Measurements from ENCODE around the gene RAB1B.
"Not testable (repeated sequence)": the region's sequence is repeated elsewhere in the genome, so short reads cannot be mapped to it uniquely, and the experiment has no call there.

Gene RAB1B

GRCh38 chr11:66294626-66295620 lies 26.5 kb downstream of the RAB1B start:
- DNase-seq (ENCODE audit: low read depth in 1 of 2, low spot score in 1 of 2) = no peak

GRCh38 chr11:66297610-66298009 lies 29.2 kb downstream of the RAB1B start:
- no peak for DNase-seq (ENCODE audit: low read depth in 1 of 2, low spot score in 1 of 2)

GRCh38 chr11:66299186-66299585 lies 30.7 kb downstream of the RAB1B start:
- DNase-seq (ENCODE audit: low read depth in 1 of 2, low spot score in 1 of 2) = no peak

GRCh38 chr11:66302656-66303055 lies 34.2 kb downstream of the RAB1B start:
- no peak for DNase-seq (ENCODE audit: low read depth in 1 of 2, low spot score in 1 of 2)

- no peak for DNase-seq (ENCODE audit: low read depth in 1 of 2, low spot score in 1 of 2)
Measured at GRCh38 chr11:66309475-66309874, 41.0 kb downstream of the RAB1B start.

GRCh38 chr11:66310324-66310723 lies 41.9 kb downstream of the RAB1B start:
- no peak for DNase-seq (ENCODE audit: low read depth in 1 of 2, low spot score in 1 of 2)

- DNase-seq (ENCODE audit: low read depth in 1 of 2, low spot score in 1 of 2) = not testable (repeated sequence)
Measured at GRCh38 chr11:66310803-66311440, 42.5 kb downstream of the RAB1B start.

- DNase-seq (ENCODE audit: low read depth in 1 of 2, low spot score in 1 of 2) = no peak
Measured at GRCh38 chr11:66311470-66311964, 43.1 kb downstream of the RAB1B start.

GRCh38 chr11:66311965-66312548 lies 43.6 kb downstream of the RAB1B start:
- peak; percentile 79 to 97 for DNase-seq (ENCODE audit: low read depth in 1 of 2, low spot score in 1 of 2)

GRCh38 chr11:66312549-66313320 lies 44.3 kb downstream of the RAB1B start:
- peak; percentile 93 to 99 for DNase-seq (ENCODE audit: low read depth in 1 of 2, low spot score in 1 of 2)

GRCh38 chr11:66313321-66314185 lies 45.1 kb downstream of the RAB1B start:
- DNase-seq (ENCODE audit: low read depth in 1 of 2, low spot score in 1 of 2) = no peak

GRCh38 chr11:66314186-66314501 lies 45.7 kb downstream of the RAB1B start:
- DNase-seq (ENCODE audit: low read depth in 1 of 2, low spot score in 1 of 2) = no peak

- no peak for DNase-seq (ENCODE audit: low read depth in 1 of 2, low spot score in 1 of 2)
Measured at GRCh38 chr11:66314561-66315497, 46.4 kb downstream of the RAB1B start.

GRCh38 chr11:66315498-66315885 lies 47.1 kb downstream of the RAB1B start:
- no peak for DNase-seq (ENCODE audit: low read depth in 1 of 2, low spot score in 1 of 2)

GRCh38 chr11:66315921-66316811 lies 47.7 kb downstream of the RAB1B start:
- DNase-seq (ENCODE audit: low read depth in 1 of 2, low spot score in 1 of 2) = no peak

GRCh38 chr11:66316849-66317251 lies 48.4 kb downstream of the RAB1B start, which contains the start of gene CD248:
TSS of gene CD248 (minus strand) at chr11:66317044. CDS start at chr11:66317027, 17 bp downstream.
- DNase-seq (ENCODE audit: low read depth in 1 of 2, low spot score in 1 of 2) = no peak

- no peak for DNase-seq (ENCODE audit: low read depth in 1 of 2, low spot score in 1 of 2)
Measured at GRCh38 chr11:66317322-66317722, 48.9 kb downstream of the RAB1B start.
